ENCODE results near the gene DCUN1D1.

GRCh38 chr3:182970811-182971418 lies 9.4 kb downstream of the DCUN1D1 start:
- TF ChIP-seq EZH2 (conservative IDR thresholded peaks at IDR 0.05; ENCODE audit: low read depth, low read length) (no peak), HOXA7 (CRISPR knock-in tag; IDR thresholded peaks at IDR 0.05) (no peak), ZNF441 (CRISPR knock-in tag; IDR thresholded peaks at IDR 0.05; ENCODE audit: borderline replicate concordance) (no peak), ATF3 (CRISPR knock-in tag; IDR thresholded peaks at IDR 0.05) (no peak), RAD21 (CRISPR knock-in tag; IDR thresholded peaks at IDR 0.05) (no peak), HOMEZ (CRISPR knock-in tag; IDR thresholded peaks at IDR 0.05; ENCODE audit: low read depth) (peak; percentile 70; the same call in 1 of the 2 replicates), MTERF4 (CRISPR knock-in tag; IDR thresholded peaks at IDR 0.05) (no peak), ETV5 (CRISPR knock-in tag; IDR thresholded peaks at IDR 0.05; ENCODE audit: borderline replicate concordance) (no peak), CTCF (CRISPR knock-in tag; IDR thresholded peaks at IDR 0.05) (no peak)
